Keratinocyte (primary cell): ENCODE measurements around the gene CCDC8. TPM values are rescaled to one million over a fixed set of nuclear protein-coding genes. Genes with fewer than 3 reads are reported as not detected.
A peak's percentile ranks its signal among the peaks of the same experiment; 100 is the strongest.

Experiments
- DNase-seq: peaks from one replicate; pipeline ENCODE4 v3.0.0-alpha.2; 2011; ENCODE audit warnings: low read depth, missing footprints, low spot score
- FAIRE-seq: peaks from 2 replicates; lab custom pipeline; 2011; peaks lifted over from hg19 to GRCh38; lab: Jason Lieb, UNC
- H2AFZ ChIP-seq: 2 replicates; pipeline ENCODE4 v1.6.0; 2012; ENCODE audit warnings: low read length, control low read depth, inconsistent platforms; ENCODE audit not compliant: control insufficient read depth
- H3K27ac ChIP-seq: 2 replicates; pipeline ENCODE4 v1.5.1; 2011; ENCODE audit warnings: low read length; ENCODE audit not compliant: control insufficient read depth, insufficient read depth
- H3K27me3 ChIP-seq: 3 replicates; pipeline ENCODE4 v1.6.0; 2011; ENCODE audit warnings: low read length; ENCODE audit not compliant: control insufficient read depth, insufficient read depth; ENCODE audit errors: extremely low read depth
- H3K36me3 ChIP-seq, 2 experiments: 2 replicates in 1 of 2; 3 replicates in 1 of 2; pipeline ENCODE4 v1.5.1; 2011; ENCODE audit warnings: low read length in 2 of 2, mild to moderate bottlenecking in 1 of 2; ENCODE audit not compliant: control insufficient read depth in 2 of 2, insufficient read depth in 2 of 2; ENCODE audit errors: extremely low read depth in 1 of 2
- H3K4me1 ChIP-seq: 3 replicates; pipeline ENCODE4 v1.5.1; 2011; ENCODE audit warnings: low read length; ENCODE audit not compliant: control insufficient read depth, insufficient read depth; ENCODE audit errors: extremely low read depth
- H3K4me2 ChIP-seq: 3 replicates; pipeline ENCODE4 v1.6.0; 2011; ENCODE audit warnings: low read depth, low read length; ENCODE audit not compliant: control insufficient read depth, insufficient read depth; ENCODE audit errors: extremely low read depth
- H3K4me3 ChIP-seq, 3 experiments: fragments of 200-600 bp in 1 of 3; sonication (generic) in 1 of 3; 2 replicates in 2 of 3; 3 replicates in 1 of 3; pipeline ENCODE4 v1.5.1; 2011 to 2016; ENCODE audit warnings: low read length in 3 of 3, mild to moderate bottlenecking in 3 of 3, control low read depth in 2 of 3, inconsistent platforms in 1 of 3, low read depth in 1 of 3, mixed read lengths in 1 of 3, mixed run types in 1 of 3, moderate library complexity in 1 of 3; ENCODE audit not compliant: control insufficient read depth in 2 of 3, insufficient read depth in 2 of 3; ENCODE audit errors: extremely low read depth in 1 of 3
- H3K79me2 ChIP-seq: 2 replicates; pipeline ENCODE4 v1.6.0; 2012; ENCODE audit warnings: low read length; ENCODE audit not compliant: control insufficient read depth, insufficient read depth
- H3K9ac ChIP-seq: 3 replicates; pipeline ENCODE4 v1.6.0; 2011; ENCODE audit warnings: low read length; ENCODE audit not compliant: control insufficient read depth, insufficient read depth; ENCODE audit errors: extremely low read depth
- H3K9me1 ChIP-seq: 3 replicates; pipeline ENCODE4 v1.6.0; 2011; ENCODE audit warnings: low read length; ENCODE audit not compliant: control insufficient read depth, insufficient read depth; ENCODE audit errors: extremely low read depth
- H3K9me3 ChIP-seq: 2 replicates; pipeline ENCODE4 v1.5.1; 2012; ENCODE audit warnings: low read depth, low read length; ENCODE audit not compliant: control insufficient read depth
- H4K20me1 ChIP-seq: 3 replicates; pipeline ENCODE4 v1.6.0; 2011; ENCODE audit warnings: low read length; ENCODE audit not compliant: control insufficient read depth, insufficient read depth; ENCODE audit errors: extremely low read depth
- CTCF ChIP-seq, 3 experiments: IDR thresholded peaks in 1 of 3; conservative IDR thresholded peaks in 1 of 3; optimal IDR thresholded peaks in 1 of 3; 2 replicates in 2 of 3; 3 replicates in 1 of 3; pipeline versions ENCODE3 to v1.5.1; 2011; ENCODE audit warnings: low read length in 3 of 3, mild to moderate bottlenecking in 3 of 3, moderate library complexity in 2 of 3, control low read depth in 1 of 3, inconsistent platforms in 1 of 3; ENCODE audit not compliant: insufficient read depth in 2 of 3; ENCODE audit errors: extremely low read depth in 1 of 3
- EZH2 ChIP-seq: IDR thresholded peaks from one replicate; pipeline ENCODE4 v1.6.1; 2012; ENCODE audit warnings: inconsistent platforms, mild to moderate bottlenecking, low read length, moderate library complexity
- dilution Hi-C: fragments of 300-500 bp; cut with MboI; formaldehyde crosslinking; loops from one replicate; pipeline ENCODE4 v1.7.0; 2020; ENCODE audit warnings: low sequenced_read_pairs; ENCODE audit not compliant: extremely low pct_ligation_motif_present
- polyA plus RNA-seq, 5 experiments: library from polyadenylated mRNA; depleted of rRNA in 3 of 5; stranded (reverse) in 3 of 5; stranded (forward) in 1 of 5; unstranded in 1 of 5; fragments of >200 nt; gene quantifications; 1 replicate in 1 of 5; 2 replicates in 3 of 5; 3 replicates in 1 of 5; pipeline versions ENCODE4 v1.2.1 to v1.2.3, GENCODE V29; 2011 to 2012; ENCODE audit warnings: missing spikeins in 2 of 5, low read depth in 1 of 5, low replicate concordance in 1 of 5

Gene CCDC8
- polyA plus RNA-seq, 1 donor (not counting 4 experiments of a cell fraction or from before 2014, with no cell fraction given), result 5.2 TPM

GRCh38 chr19:46374536-46375475 is 38.6 kb downstream of the CCDC8 start:
- no peak for DNase-seq
- H3K79me2 ChIP-seq, result peaks cover 16% of the 10 kb centered on the region
- H3K27me3 ChIP-seq, result no peaks in the 10 kb centered on the region
- H2AFZ ChIP-seq, result no peak overlapping the region
- H3K4me3 ChIP-seq, result no peak overlapping the region
- H4K20me1 ChIP-seq, result peaks cover 30% of the 10 kb centered on the region
- FAIRE-seq, result no peak
- H3K9me1 ChIP-seq, result peaks cover 3% of the 10 kb centered on the region
- H3K9ac ChIP-seq, result peak overlapping the region; percentile 28
- peaks cover 44% of the 10 kb centered on the region for H3K4me1 ChIP-seq
- no peak for TF ChIP-seq CTCF (optimal IDR thresholded peaks at IDR 0.05 in 1 of 3, IDR thresholded peaks at IDR 0.05 in 1 of 3, conservative IDR thresholded peaks at IDR 0.05 in 1 of 3; ENCODE audit: extremely low read depth in 1 of 3, insufficient read depth in 2 of 3, low read length in 3 of 3)
- peak overlapping the region; percentile 34 for H3K27ac ChIP-seq
- H3K4me2 ChIP-seq, result peak overlapping the region; percentile 88
- peaks cover 13 to 16% of the 10 kb centered on the region in 2 experiments for H3K36me3 ChIP-seq
- dilution Hi-C loops, result no loop called here
- no peaks in the 10 kb centered on the region for H3K9me3 ChIP-seq

GRCh38 chr19:46373491-46374359 is 39.6 kb downstream of the CCDC8 start:
- peaks cover 44% of the 10 kb centered on the region for H3K4me1 ChIP-seq
- peaks cover 21% of the 10 kb centered on the region for H3K79me2 ChIP-seq
- peaks cover 34% of the 10 kb centered on the region for H4K20me1 ChIP-seq
- dilution Hi-C loops, result no loop called here
- peak overlapping the region; percentile 79 for H3K9ac ChIP-seq
- peak overlapping the region; percentile 91 for H3K27ac ChIP-seq
- peak overlapping the region; percentile 88 for H3K4me2 ChIP-seq
- no peaks in the 10 kb centered on the region for H3K27me3 ChIP-seq
- H3K36me3 ChIP-seq, result peaks cover 11 to 16% of the 10 kb centered on the region in 2 experiments
- peaks cover 3% of the 10 kb centered on the region for H3K9me1 ChIP-seq
- TF ChIP-seq EZH2, result no peak
- TF ChIP-seq CTCF (optimal IDR thresholded peaks at IDR 0.05 in 1 of 3, IDR thresholded peaks at IDR 0.05 in 1 of 3, conservative IDR thresholded peaks at IDR 0.05 in 1 of 3; ENCODE audit: extremely low read depth in 1 of 3, insufficient read depth in 2 of 3, low read length in 3 of 3), result peak in 2 of 3 experiments; percentile 15 to 30
- DNase-seq (peak; percentile 99), FAIRE-seq (peak; percentile 99)
- H3K4me3 ChIP-seq, result peak overlapping the region in 1 of 3 experiments; percentile 54
- peak overlapping the region; percentile 44 for H2AFZ ChIP-seq
- no peaks in the 10 kb centered on the region for H3K9me3 ChIP-seq
